Activated CD4-positive, alpha-beta T cell treated with anti-CD3 and anti-CD28 coated beads for 4 hours (primary cell): ENCODE measurements around the gene PIN1.
"Not testable (repeated sequence)": the region's sequence is repeated elsewhere in the genome, so short reads cannot be mapped to it uniquely, and the experiment has no call there.

Source experiments
- DNase-seq, 2 donors: peaks; one replicate each; pipeline ENCODE4 v3.0.0-alpha.2; 2020

The PIN1 gene

DNA sequence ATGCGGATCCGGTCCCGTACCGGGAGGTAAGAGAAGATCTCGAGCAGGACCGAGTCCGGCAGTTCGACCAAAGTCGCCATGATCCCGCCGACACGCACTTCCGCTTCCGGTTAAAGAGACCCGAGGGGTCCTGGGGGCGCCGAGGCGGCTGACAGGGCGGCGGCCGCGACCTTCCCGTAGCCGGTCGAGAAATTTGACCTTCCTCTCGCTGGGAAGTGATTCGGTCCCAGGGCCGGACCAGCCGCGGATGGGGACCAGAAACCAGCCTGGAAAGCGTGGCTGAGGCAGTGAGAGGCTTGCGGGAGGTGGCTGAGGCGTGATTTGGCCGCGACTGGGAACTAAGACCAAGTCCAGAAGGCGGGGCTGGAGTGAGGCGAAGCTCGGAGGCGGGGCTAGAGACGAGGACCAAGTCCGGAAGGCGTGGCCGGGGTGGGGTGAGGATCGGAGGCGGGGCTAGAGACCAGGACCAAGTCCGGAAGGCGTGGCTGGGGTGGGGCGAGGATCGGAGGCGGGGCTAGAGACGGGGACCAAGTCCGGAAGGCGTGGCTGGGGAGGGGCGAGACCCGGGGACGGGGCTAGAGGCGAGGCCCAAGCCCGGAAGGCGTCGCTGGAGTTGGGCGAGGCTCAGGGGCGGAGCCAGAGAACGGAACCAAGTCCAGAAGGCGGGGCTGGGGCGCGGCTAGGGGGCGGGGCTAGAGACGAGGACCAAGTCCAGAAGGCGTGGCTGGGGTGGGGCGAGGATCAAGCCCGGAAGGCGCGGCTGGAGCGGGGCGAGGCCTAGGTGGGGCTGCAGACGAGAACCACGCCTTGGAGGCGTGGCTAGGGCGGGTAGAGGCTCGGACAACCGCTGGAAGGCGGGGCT is 16.2 kb upstream of the PIN1 start, which contains the start of gene FBXL12:
TSS of gene FBXL12 (minus strand) at position 346 of the 862 bp plus-strand sequence. CDS start at position 80, 266 bp downstream.
- DNase-seq: peak; percentile 100

DNA sequence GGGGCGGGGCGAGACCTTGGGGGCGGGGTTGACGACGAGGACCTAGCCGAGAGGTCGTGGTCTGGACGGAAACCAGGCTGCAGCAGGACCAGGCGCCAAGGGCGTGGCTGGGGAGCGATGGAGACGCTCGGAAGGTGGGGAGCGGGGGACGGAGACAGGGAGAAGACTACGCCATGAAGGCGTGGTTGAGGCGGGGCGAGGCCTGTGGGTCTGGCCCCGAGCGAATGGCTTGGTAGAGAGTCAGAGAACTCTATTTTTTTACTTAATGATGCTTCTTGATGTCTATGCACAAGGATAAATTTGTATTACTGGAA is 15.6 kb upstream of the PIN1 start:
- DNase-seq: no peak

DNA sequence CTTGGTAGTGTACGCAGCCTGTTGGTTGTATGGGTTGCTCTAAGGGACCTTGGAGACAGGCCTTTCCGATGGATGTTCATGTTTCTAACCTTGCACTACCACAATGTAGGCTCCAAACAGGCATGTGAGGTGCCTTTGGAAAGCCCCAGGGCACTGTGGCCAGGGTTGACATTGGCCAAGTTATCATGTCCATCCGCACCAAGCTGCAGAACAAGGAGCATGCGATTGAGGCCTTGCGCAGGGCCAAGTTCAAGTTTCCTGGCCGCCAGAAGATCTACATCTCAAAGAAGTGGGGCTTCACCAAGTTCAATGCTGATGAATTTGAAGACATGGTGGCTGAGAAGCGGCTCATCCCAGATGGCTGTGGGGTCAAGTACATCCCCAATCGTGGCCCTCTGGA is 15.1 kb upstream of the PIN1 start:
- not testable (repeated sequence) for DNase-seq

DNA sequence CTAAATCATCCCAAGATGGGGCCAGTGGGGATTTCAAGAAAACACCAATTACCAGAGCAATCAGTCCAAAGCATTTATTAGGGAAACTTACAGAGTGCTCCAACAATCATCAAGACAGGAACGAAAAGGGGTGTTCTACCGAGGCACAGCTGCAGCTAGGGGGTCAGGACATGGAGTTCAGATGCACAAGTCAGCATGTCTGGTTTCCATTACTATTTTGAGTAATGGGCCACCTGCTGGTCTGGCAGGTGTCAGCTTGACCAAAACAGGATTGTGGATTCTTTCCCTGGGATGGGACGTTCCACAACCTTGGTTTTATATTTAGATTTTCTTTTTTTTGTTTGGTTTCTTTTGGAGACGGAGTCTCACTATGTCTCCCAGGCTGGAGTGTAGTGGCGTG is 11.3 kb upstream of the PIN1 start:
- no peak for DNase-seq

DNA sequence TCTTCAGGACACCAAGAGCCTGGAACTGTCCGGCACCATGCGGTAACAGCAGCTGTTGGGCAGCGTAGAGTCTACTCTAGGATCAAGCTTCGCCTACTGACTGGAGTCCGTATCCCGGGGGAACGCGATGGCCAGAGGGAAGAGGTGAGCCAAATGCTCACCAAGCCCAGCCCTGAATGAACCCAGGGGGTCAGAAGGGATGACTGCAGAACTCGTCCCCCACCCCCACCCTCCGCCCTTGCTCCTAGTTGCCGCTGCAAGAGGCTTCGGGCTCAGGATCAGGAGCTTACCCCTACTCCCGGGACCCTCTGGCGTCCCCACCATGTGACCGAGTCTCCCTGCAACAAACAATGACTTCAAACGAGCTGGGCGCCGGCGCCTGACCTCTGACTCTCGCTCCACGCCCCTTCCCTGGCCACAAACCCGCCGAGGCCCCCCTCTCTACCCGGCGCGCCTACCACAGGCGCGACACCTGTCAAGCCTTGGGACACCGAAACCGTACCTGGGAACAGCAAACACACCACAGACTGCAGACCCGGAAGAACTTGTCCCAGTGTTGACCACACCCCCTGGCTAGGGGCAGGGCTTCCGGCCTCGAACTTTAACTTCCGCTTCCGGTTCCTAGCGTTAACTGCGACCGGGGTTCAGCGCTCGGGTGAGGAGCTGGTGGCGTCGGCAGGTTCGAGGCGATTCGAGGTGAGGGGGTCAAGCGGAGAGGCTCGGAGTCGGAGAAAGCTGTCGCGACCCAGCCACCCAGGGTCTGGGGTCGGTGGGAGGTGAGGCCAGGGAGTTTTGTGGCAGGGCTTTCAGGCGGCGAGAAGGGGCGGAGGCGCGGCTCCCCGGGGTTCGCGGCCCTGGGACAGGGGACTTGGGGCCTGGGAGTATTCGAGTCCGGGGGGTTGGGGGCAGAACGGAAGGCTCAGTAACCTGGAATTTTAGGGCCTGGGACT is 7.6 kb upstream of the PIN1 start, which contains the start of gene UBL5:
TSS of gene UBL5 (plus strand) at position 630 of the 950 bp plus-strand sequence. CDS start 420 bp downstream, outside the sequence.
- DNase-seq: peak; percentile 87 to 88

DNA sequence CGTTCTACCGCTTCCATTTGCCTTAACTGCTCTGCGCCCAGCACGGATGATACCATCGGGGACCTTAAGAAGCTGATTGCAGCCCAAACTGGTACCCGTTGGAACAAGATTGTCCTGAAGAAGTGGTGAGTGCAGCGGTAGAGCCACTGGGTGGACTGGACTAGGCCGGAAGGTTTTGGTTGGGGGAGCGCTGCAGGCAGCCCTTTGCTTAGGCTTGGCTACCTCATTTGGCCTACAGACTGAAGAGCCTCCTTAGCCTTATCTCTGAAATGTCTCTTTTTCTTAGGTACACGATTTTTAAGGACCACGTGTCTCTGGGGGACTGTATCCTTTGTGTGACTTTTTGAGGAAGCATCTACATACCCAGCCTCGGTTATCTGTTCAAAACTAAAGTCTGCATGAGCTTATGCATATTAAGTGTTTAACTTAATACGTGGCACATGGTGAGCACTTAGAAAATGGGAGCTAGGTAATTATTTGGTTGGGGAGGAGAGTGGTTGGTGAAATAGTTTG is 6.5 kb upstream of the PIN1 start:
- DNase-seq: no peak

DNA sequence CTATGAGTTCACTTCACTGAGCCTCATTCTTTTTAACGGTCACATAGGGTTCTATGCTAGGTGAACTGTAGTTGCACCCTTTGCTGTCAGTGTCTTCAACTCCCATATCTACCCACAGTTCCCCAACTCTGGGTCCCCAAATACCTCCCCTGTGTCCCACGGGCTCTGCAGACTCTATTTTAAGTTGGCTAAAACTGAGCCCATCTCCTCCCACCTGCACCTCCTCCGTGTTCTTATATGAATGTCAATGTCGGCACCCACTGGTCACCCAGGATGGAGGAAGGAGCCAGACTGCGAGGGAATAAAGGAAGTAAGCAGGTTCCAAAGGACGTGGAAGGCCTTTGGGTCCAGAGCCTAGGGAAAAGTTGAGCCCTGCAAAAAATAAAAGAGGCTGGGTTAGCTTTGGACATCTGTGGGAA is 802 bp upstream of the PIN1 start:
- DNase-seq: no peak

DNA sequence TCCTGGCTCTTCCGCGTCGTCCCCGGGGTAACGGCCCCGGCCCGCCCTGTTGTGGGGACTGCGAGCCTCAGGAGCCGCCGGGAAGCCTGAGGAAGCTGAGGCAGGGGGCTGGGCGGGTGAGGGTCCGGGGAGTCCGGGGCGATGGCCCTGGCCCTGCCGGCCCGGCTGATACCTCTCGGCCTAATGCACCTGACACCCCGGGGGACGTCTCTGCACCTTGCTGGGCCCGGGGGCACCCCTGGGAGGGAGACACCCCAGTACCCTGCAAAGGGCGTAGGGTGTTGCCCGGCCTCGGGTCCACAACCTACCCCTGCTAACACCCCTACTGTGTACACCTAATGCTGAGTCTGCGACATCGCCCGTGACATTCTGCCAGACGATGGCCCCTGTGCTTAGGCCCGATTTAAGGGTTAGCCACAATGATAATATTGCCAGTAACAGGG is 410 bp downstream of the PIN1 start:
- DNase-seq: peak in 1 of 2 donors; percentile 13

DNA sequence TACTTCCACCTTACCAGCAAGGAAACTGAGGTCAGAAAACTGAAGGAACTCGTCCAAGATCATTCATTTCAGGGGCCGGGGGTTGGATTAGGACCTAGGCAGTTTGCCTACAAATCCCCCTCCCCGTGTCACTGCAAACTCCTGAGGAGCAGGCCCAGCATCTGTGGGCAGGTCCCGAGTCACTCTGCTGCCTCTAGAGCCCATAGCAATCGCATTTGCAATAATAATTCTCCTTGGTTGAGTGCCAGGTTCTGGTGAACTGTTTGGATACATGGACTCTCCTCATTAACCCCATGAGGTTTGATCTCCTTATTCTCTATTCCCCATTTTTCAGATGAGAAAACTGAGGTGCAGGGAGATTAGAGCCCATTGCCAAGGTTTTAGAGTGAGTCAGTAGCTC is 903 bp downstream of the PIN1 start:
- no peak for DNase-seq

DNA sequence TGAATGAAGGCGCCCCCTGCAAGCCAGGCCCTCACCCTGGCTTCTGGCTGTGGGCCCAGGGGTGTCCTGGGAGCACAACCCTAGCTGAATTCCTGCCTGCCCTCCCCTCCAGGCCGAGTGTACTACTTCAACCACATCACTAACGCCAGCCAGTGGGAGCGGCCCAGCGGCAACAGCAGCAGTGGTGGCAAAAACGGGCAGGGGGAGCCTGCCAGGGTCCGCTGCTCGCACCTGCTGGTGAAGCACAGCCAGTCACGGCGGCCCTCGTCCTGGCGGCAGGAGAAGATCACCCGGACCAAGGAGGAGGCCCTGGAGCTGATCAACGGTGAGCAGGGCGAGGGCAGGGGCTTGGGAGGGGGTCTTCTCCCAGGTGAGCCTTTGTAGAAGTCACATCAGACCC is 3.2 kb downstream of the PIN1 start:
- DNase-seq: no peak

DNA sequence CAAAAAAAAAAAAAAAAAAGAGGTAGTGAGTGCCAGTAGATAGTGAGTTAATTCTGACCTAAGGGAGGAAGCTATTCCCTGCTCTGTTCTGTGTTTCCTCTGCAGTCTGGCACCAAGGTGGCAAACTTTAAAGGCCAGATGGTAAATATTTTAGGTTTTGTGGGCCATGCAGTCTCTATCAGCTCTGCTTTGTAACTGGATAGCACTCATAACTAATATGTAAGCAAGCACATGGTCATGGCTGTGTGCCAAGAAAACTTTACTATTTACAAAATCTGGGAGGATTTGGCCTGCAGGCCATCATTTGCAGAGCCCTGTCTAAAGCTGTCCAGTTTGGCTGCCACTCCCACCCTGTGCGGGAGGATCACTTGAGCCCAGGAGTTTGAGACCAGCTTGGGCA is 4.3 kb downstream of the PIN1 start:
- no peak for DNase-seq

DNA sequence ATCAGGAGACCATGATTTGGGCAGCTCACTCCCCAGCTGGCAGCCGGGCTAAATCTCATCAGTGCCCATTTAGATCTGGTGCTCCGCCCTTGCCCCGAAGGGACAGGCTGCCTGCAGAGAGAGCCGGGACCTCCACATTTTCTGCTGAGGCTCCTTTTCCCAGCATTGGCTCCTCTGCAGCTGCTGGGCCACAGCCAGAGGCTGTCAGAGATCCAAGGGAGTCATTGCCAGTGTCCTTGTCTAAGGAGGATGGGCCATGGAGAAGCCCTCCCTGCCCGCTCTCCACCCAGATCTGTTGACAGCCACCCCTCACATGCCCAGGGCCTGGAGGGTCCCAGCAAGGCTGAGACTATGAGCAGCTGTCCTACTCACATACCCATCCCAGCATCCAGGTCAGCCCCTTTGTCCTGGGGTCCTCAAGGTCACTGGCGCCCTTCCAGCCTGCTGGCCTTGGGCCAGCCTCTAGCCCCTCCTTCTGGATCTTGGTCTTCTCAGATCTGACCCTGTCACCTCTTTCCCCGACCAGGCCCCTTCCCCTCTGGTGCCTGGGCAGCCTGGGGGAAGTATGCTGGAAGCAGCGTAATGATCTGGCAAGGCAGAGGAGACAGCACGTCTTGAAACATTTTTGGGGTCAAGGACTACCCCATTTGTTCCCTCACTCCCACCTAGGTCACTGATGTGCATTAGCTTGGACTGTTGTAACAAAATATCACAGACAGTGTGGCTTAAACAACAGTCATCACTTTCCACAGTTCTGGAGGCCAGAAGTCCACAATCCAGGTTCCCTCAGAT is 7.9 kb downstream of the PIN1 start:
- DNase-seq: no peak

DNA sequence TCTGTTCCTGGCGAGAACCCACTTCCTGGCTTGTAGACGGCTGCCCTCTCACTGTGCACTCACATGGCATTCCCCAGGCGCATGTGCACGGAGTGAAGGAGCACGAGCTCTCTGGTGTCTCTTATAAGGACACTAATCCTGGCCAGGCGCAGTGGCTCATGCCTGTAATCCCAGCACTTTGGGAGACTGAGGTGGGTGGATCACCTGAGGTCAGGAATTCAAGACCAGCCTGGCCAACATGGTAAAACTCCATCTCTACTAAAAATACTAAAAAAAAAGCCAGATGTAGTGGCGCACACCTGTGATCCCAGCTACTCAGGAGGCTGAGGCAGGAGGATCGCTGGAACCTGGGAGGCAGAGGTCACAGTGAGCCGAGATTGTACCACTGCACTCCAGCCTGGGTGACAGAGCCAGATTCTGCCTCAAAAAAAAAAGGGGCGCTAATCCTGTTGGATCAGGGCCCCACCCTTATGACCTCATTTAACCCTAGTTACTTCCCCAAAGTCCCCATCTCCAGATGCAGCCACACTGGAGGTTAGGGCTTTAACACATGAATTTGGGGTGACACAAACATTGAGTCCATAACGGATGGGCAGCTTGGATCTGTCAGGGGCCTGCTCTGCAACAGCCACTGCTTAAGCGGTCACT is 8.6 kb downstream of the PIN1 start:
- not testable (repeated sequence) for DNase-seq

DNA sequence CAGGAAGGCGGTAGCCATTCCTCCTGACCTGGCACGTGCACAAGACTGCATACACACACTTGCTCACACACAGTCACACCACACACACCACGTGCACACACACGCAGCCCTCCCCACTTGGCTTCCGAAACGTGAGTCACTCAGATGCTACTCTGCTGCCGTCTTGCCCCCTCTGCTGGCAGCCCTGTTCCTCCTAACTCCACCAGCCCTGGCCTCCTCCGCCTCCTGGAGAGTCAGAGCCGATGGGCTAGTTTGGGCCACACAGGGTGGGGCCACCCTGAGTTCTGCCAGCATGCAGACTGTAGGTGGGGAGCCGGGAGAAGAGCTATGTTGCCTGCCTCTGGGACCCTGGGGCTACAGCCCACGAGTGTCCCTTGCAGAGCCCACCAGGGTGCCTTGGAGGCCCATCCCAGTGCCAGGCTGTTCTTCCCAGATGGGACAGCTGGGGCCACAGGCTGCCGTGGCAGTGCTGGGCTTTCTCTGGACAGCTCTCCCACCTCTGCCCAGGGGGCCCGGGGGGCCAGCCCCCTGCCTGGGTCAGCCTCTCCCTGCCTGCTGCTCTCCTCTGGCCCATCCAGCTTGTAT is 12.1 kb downstream of the PIN1 start:
- DNase-seq: peak; percentile 48 to 55

DNA sequence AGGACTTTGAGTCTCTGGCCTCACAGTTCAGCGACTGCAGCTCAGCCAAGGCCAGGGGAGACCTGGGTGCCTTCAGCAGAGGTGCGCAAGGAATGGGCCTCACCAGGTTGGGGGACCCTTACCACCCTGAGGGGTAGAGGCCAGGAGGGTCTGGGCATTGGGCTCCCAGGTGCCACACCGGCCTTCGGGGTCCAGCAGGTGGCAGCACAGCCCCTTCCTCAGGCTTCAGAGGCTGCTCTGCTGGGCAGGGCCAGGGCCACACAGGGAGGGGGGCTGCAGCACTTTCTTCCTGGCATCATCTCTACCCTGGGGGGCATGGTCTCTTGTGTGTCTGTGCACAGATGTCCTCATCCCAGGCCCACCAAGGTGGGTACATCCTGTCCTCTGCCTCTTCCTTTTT is 12.9 kb downstream of the PIN1 start:
- peak; percentile 39 to 50 for DNase-seq

DNA sequence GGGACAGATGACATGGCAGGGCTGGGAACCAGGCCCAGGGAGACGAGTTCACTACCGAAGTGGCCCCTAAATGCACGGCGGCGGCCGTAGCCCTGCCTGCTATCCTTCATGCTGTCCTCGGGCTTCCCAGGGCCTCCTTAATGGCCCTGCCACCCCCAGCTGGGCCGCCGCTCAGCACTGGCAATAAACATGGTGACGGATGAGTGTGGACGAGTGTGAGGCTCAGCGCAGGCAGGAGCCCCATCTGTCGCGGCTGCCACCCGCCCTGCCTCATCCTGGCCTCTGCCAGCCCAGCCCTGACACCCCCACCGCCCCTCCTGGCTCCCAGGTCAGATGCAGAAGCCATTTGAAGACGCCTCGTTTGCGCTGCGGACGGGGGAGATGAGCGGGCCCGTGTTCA is 13.6 kb downstream of the PIN1 start:
- DNase-seq: no peak

DNA sequence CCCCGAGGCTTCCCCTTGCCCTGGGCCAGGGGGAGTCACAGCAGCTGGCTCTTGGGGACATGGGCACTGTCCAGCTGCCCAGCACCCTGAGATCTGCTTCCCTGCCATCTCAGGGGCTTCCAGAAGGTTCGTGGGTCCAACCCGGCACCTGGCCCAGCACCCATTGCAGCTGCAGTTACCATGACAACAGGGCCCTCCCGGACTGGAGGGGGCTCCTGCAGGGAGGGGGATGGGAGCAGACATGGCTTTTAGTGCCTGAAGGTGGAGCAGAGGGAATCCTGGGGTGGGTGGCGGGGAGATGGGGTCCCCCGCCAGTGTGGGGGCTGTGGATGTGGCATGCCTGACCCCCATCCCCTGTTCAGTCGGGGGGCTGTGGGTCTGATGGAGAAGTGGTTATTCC is 14.7 kb downstream of the PIN1 start:
- DNase-seq: no peak

DNA sequence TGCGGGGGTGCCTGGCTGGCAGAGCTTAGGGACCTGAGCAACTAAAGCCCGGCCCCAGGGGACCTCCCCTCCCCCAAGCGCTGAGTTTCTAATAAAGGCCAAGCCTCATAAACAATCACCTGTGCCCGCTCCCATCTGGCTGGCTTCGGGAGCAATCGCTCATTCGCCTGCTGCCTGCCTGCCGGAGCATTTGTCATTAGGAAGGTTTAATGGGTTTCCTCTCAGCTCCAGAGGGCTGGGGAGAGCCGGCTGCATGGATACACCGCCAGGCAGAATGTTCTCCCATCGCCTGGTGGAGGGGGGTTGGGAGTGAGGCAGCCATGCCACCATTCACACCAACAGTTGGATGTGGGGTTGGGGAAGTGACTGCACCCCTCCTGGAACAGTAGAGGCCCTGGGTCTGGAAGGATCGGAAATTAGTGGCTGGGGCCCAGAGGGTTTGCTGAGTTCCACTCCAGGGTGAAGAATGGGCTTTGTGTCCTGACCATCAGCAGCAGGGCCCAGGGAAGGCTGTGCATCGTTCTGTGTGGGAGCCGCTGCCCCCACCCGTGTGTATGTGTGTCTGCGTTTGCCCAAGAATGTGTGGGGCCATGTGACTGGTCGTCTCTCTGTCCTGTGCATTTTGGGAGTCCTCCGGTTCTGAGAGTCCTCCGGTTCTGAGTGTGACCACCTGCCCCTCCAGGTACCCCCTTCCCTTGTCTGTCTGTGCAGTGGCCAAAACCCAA is 15.3 kb downstream of the PIN1 start:
- no peak for DNase-seq

DNA sequence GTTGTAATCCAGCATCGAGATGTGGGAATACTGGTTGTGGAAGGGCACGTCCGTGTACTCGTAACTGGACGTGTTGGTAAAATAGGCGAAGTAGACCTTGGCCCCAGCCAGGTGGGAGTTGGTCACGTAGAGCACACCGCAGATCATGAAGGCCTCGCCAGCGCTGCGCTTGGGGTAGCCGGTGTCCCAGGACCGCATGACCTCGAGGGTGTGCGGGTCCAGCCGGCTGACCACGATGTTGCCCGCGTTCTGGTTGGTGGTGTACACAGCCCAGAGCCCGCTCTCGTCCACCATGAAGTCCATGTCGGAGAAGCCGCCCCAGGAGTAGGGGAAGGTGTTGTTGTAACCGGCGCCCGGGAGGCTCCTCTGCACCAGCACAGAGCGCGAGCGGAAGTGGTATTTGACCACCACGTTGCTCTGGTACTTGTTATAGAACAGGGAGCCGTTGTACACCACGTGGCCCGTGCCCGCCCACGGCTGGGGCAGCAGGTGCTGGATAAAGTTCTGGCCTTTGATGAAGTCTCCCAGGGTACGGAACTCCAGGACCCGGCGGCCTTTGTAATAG is 19.2 kb downstream of the PIN1 start:
- no peak for DNase-seq

DNA sequence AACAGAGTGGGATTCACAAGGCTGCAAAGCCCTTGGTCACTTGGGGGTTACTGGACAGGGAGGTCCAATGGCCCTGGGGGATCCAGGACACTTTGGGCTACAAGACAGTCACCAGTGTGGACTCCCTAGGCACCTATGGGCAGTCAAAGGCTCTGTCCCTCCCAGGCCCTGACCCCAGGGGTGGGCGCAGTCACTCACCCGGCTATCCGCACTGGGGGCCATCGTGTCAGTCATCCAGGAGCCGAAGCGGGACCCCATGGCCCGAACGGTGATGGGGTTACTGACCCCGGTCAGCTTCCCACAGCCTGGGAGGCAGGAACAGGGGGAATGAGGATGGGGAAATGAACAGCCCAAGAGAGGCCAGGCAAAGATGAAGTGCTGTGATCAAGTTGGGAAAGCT is 21.5 kb downstream of the PIN1 start:
- no peak for DNase-seq
